SK-N-MC (cell line): ENCODE data around the gene RTTN.

ENCODE experiments used
- DNase-seq: peaks from one replicate; pipeline ENCODE4 v3.0.0-alpha.2; 2011; ENCODE audit warnings: low read depth, low spot score
- H3K27ac ChIP-seq: fragments of 200-600 bp; sonication (generic); 2 replicates; pipeline ENCODE4 v1.5.1; 2016; ENCODE audit warnings: mixed run types
- H3K36me3 ChIP-seq: fragments of 200-600 bp; sonication (generic); 2 replicates; pipeline ENCODE4 v1.6.1; 2017; ENCODE audit warnings: antibody characterized with exemption, low read length, mixed read lengths; ENCODE audit not compliant: insufficient read depth
- H3K4me3 ChIP-seq: fragments of 200-600 bp; sonication (generic); 2 replicates; pipeline ENCODE4 v1.5.1; 2016
- H3K9ac ChIP-seq: fragments of 200-600 bp; sonication (generic); 2 replicates; pipeline ENCODE4 v1.8.0; 2017; ENCODE audit warnings: mixed run types, mixed read lengths; ENCODE audit not compliant: insufficient read length
- H3K9me3 ChIP-seq: fragments of 200-600 bp; sonication (generic); 2 replicates; pipeline ENCODE4 v1.6.1; 2017; ENCODE audit warnings: low read depth, mild to moderate bottlenecking, antibody characterized with exemption, low read length, moderate library complexity, mixed read lengths
- EZH2 ChIP-seq: fragments of 200-600 bp; sonication (generic); IDR thresholded peaks from one replicate; pipeline ENCODE4 v1.6.1; 2017; ENCODE audit warnings: antibody characterized with exemption
- FOXP2 ChIP-seq: optimal IDR thresholded peaks from 2 replicates; pipeline ENCODE3; 2011; ENCODE audit warnings: mild to moderate bottlenecking, moderate library complexity; ENCODE audit not compliant: insufficient read depth; ENCODE audit errors: extremely low read length, control extremely low read depth
- POLR2AphosphoS5 ChIP-seq: IDR thresholded peaks from 2 replicates; pipeline ENCODE4 v1.6.1; 2012; ENCODE audit warnings: mild to moderate bottlenecking, low read depth, low read length, borderline replicate concordance

The RTTN gene

GRCh38 chr18:69995774-69996173, 209.7 kb downstream of the RTTN start:
- no peak for DNase-seq
- H3K9me3 ChIP-seq = no peaks in the 10 kb centered on the region
- TF ChIP-seq EZH2 = no peak
- TF ChIP-seq FOXP2 = no peak
- no peak for TF ChIP-seq POLR2AphosphoS5
- no peaks in the 10 kb centered on the region for H3K36me3 ChIP-seq
- H3K27ac ChIP-seq = no peak overlapping the region
- no peak overlapping the region for H3K4me3 ChIP-seq
- H3K9ac ChIP-seq = no peak overlapping the region

- H3K9me3 ChIP-seq = no peaks in the 10 kb centered on the region
- DNase-seq = no peak
Measured at GRCh38 chr18:69992776-69993175, 212.7 kb downstream of the RTTN start.

GRCh38 chr18:69987870-69988269, 217.6 kb downstream of the RTTN start:
- Histone ChIP-seq H3K9ac (no peak overlapping the region), H3K36me3 (no peaks in the 10 kb centered on the region), H3K9me3 (no peaks in the 10 kb centered on the region), H3K4me3 (no peak overlapping the region), H3K27ac (no peak overlapping the region)
- DNase-seq = no peak
- no peak for TF ChIP-seq EZH2
- no peak for TF ChIP-seq POLR2AphosphoS5
- TF ChIP-seq FOXP2 = no peak

More at GRCh38 chr18:69992776-69993175, 212.7 kb downstream of the RTTN start:
- H3K9ac ChIP-seq = no peak overlapping the region
- TF ChIP-seq POLR2AphosphoS5 (no peak), EZH2 (no peak), FOXP2 (no peak)
- H3K4me3 ChIP-seq = no peak overlapping the region
- no peak overlapping the region for H3K27ac ChIP-seq
- H3K36me3 ChIP-seq = no peaks in the 10 kb centered on the region

GRCh38 chr18:69985239-69985638, 220.2 kb downstream of the RTTN start:
- Histone ChIP-seq H3K9me3 (no peaks in the 10 kb centered on the region), H3K4me3 (no peak overlapping the region), H3K36me3 (no peaks in the 10 kb centered on the region), H3K27ac (no peak overlapping the region), H3K9ac (no peak overlapping the region)
- no peak for DNase-seq
- TF ChIP-seq EZH2 = no peak
- no peak for TF ChIP-seq FOXP2
- TF ChIP-seq POLR2AphosphoS5 = no peak

GRCh38 chr18:69982417-69982816, 223.1 kb downstream of the RTTN start:
- Histone ChIP-seq H3K27ac (no peak overlapping the region), H3K9ac (no peak overlapping the region), H3K4me3 (no peak overlapping the region), H3K36me3 (no peaks in the 10 kb centered on the region; the same call in 1 of the 2 replicates), H3K9me3 (no peaks in the 10 kb centered on the region)
- no peak for DNase-seq
- TF ChIP-seq EZH2 (no peak), FOXP2 (no peak), POLR2AphosphoS5 (no peak)

- H3K4me3 ChIP-seq = no peak overlapping the region
- TF ChIP-seq FOXP2 (no peak), POLR2AphosphoS5 (no peak), EZH2 (no peak)
- H3K36me3 ChIP-seq = no peaks in the 10 kb centered on the region; the same call in 1 of the 2 replicates
- no peaks in the 10 kb centered on the region for H3K9me3 ChIP-seq
- H3K9ac ChIP-seq = no peak overlapping the region
- no peak overlapping the region for H3K27ac ChIP-seq
- DNase-seq = no peak
Measured at GRCh38 chr18:69981948-69982347, 223.5 kb downstream of the RTTN start.

GRCh38 chr18:69980982-69981804, 224.3 kb downstream of the RTTN start:
- H3K9me3 ChIP-seq = no peaks in the 10 kb centered on the region
- no peak overlapping the region for H3K9ac ChIP-seq
- H3K27ac ChIP-seq = no peak overlapping the region
- no peak for DNase-seq
- TF ChIP-seq FOXP2 (no peak), EZH2 (no peak), POLR2AphosphoS5 (no peak)
- H3K4me3 ChIP-seq = no peak overlapping the region
- no peaks in the 10 kb centered on the region; the same call in 1 of the 2 replicates for H3K36me3 ChIP-seq

GRCh38 chr18:69980509-69980908, 225.0 kb downstream of the RTTN start:
- Histone ChIP-seq H3K9me3 (no peaks in the 10 kb centered on the region), H3K4me3 (no peak overlapping the region), H3K27ac (no peak overlapping the region), H3K9ac (no peak overlapping the region), H3K36me3 (no peaks in the 10 kb centered on the region; the same call in 1 of the 2 replicates)
- TF ChIP-seq POLR2AphosphoS5 (no peak), FOXP2 (no peak), EZH2 (no peak)
- DNase-seq = no peak
